Right hindlimb (tissue), 1 donor: ENCODE measurements around the gene TNS2.

Experiments
- DNase-seq: peaks from one replicate; pipeline ENCODE4 v3.0.0-alpha.2; 2018

The TNS2 gene

DNA sequence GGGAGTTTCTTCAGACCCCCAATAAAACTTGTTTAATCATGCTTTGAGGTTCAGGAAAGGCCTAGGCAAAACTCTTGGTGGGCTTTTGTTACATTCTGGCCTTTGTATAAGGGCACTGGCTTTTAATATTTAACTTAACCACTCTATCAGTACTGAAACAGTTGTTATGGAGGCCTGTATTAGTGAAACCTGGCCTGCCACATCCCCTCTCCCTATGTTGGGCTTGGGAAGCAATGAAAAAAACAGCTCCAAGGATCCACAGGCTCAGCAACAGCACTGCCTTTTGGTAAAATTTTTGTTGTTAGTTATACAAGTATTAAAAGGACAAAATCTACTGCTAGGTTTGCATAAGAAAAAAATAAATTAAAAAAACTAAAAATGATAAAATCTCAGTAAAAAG lies 64.1 kb downstream of the TNS2 start:
- no peak for DNase-seq
